Measurements from ENCODE around the gene ASGR2. TPM values are rescaled to one million over a fixed set of nuclear protein-coding genes. Genes with fewer than 3 reads are reported as not detected.
"Not testable (repeated sequence)": the region's sequence is repeated elsewhere in the genome, so short reads cannot be mapped to it uniquely, and the experiment has no call there.

Gene ASGR2, protein sequence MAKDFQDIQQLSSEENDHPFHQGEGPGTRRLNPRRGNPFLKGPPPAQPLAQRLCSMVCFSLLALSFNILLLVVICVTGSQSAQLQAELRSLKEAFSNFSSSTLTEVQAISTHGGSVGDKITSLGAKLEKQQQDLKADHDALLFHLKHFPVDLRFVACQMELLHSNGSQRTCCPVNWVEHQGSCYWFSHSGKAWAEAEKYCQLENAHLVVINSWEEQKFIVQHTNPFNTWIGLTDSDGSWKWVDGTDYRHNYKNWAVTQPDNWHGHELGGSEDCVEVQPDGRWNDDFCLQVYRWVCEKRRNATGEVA
- polyA plus RNA-seq (2012; rRNA removed), result not detected in 2 replicates
- not detected in 2 replicates for polyA plus RNA-seq (2012; cell fraction: cytosol; rRNA removed)
- not detected in 2 replicates for polyA plus RNA-seq (2012; cell fraction: nucleus; rRNA removed)

DNA sequence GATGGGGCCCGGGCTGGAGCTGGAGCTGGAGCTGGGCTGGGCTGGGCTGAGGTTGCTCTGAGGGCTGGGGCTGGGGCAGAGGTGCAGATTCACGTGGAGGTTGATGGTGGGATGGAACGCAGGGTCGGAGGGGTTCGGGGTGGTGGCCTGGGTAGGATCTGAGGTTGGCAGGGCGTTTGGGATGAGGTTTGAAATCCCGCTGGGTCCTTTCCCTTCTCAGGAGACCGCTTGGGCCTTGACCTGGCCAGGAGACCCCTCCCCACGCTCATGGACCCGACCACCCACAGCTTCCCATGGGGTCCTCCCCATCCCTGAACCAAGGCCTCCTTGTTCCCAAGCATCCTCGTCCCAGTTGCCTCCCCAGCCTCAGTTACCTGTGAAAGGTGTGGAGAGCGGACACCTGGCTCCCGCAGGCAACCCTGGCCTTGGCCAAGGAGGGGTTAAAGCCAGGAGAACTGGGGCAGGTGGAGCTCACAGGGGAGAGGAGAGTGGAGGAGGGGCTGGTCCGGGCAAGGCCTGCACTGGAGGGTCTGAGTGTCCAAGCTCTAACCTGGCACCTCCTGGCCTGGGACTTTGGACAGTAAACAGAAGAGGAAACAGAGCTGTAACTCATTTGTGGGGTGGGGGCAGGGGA, at the start of gene ASGR2:
TSS of gene ASGR2 (minus strand) at position 582 of the 634 bp plus-strand sequence. CDS start 582 bp downstream, outside the sequence.
- Histone ChIP-seq H3K9me3 (no peaks in the 10 kb centered on the region), H3K4me1 (ENCODE audit: control insufficient read depth in 1 of 2, insufficient read depth in 2 of 2, low read depth in 1 of 2, low read length in 1 of 2) (no peaks in the 10 kb centered on the region), H3K4me3 (ENCODE audit: low read depth in 2 of 2, low read length in 1 of 2) (no peak within 1 kb of the TSS), H3F3A (replicated peaks; ENCODE audit: insufficient read depth) (no peaks in the 10 kb centered on the region), H3K79me2 (ENCODE audit: insufficient read depth) (no peaks in the 10 kb centered on the region), H4K20me1 (ENCODE audit: insufficient read depth) (no peaks in the 10 kb centered on the region), H3K27ac (ENCODE audit: low read depth in 2 of 2, low read length in 1 of 2) (no peak within 1 kb of the TSS), H3K27me3 (ENCODE audit: insufficient read depth) (peaks cover 56% of the 10 kb centered on the region), H3K9me2 (no peaks in the 10 kb centered on the region), H3K4me2 (no peak within 1 kb of the TSS), H2AFZ (ENCODE audit: low read depth) (no peak within 1 kb of the TSS), H3K9ac (no peak within 1 kb of the TSS), H3K36me3 (replicated peaks in 1 of 2; ENCODE audit: control insufficient read depth in 1 of 2, insufficient read depth in 2 of 2, low read length in 1 of 2) (no peaks in the 10 kb centered on the region)
- 14% methylated on average over 12 of the region's 14 CpGs for WGBS (ENCODE audit: low lambda C conversion rate)
- TF ChIP-seq YY1 (IDR thresholded peaks at IDR 0.05; ENCODE audit: low read depth) (no peak), TEAD4 (IDR thresholded peaks at IDR 0.05; ENCODE audit: borderline replicate concordance, insufficient read depth) (no peak)
- TF ChIP-seq, protein P1, sequence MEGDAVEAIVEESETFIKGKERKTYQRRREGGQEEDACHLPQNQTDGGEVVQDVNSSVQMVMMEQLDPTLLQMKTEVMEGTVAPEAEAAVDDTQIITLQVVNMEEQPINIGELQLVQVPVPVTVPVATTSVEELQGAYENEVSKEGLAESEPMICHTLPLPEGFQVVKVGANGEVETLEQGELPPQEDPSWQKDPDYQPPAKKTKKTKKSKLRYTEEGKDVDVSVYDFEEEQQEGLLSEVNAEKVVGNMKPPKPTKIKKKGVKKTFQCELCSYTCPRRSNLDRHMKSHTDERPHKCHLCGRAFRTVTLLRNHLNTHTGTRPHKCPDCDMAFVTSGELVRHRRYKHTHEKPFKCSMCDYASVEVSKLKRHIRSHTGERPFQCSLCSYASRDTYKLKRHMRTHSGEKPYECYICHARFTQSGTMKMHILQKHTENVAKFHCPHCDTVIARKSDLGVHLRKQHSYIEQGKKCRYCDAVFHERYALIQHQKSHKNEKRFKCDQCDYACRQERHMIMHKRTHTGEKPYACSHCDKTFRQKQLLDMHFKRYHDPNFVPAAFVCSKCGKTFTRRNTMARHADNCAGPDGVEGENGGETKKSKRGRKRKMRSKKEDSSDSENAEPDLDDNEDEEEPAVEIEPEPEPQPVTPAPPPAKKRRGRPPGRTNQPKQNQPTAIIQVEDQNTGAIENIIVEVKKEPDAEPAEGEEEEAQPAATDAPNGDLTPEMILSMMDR (IDR thresholded peaks at IDR 0.05), result no peak
- ChIA-PET POLR2A (no interaction called here), CTCF (interaction anchor here (1.6 to 2.2 kb wide), 3 partner anchors 23 to 68 kb away, joined by 5 to 8 read pairs (median 8); no protein-coding TSS in a partner anchor)
- DNase-seq, result no peak

DNA sequence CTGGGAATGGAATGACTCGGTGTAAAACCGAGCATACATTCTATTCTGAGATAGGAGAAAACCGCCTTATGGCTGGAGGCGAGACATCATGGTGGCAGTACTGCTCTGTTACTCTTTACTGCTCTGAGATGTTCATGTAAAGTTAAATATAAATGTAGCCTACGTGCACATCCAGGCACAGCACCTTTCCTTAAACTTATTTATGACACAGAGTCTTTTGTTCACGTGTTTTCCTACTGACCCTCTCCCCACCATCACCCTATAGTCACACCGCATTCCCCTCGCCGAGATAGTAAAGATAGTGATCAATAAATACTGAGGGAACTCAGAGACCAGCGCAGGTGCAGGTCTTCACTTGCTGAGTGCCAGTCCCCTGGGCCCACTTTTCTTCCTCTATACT, 44.9 kb upstream of the ASGR2 start:
- H3K79me2 ChIP-seq (ENCODE audit: insufficient read depth); CTCF ChIA-PET; POLR2A ChIA-PET; H3K36me3 ChIP-seq (replicated peaks in 1 of 2; ENCODE audit: control insufficient read depth in 1 of 2, insufficient read depth in 2 of 2, low read length in 1 of 2); H3K9ac ChIP-seq; H3F3A ChIP-seq (replicated peaks; ENCODE audit: insufficient read depth); H3K27ac ChIP-seq (ENCODE audit: low read depth in 2 of 2, low read length in 1 of 2); H4K20me1 ChIP-seq (ENCODE audit: insufficient read depth); H2AFZ ChIP-seq (ENCODE audit: low read depth); H3K9me3 ChIP-seq; H3K4me2 ChIP-seq; H3K4me3 ChIP-seq (ENCODE audit: low read depth in 2 of 2, low read length in 1 of 2); H3K4me1 ChIP-seq (ENCODE audit: control insufficient read depth in 1 of 2, insufficient read depth in 2 of 2, low read depth in 1 of 2, low read length in 1 of 2); DNase-seq; H3K9me2 ChIP-seq: not testable (repeated sequence)
- H3K27me3 ChIP-seq (ENCODE audit: insufficient read depth), result peaks cover 92% of the 10 kb centered on the region
- WGBS (ENCODE audit: low lambda C conversion rate), result 16% methylated on average over 10 of the region's 10 CpGs

DNA sequence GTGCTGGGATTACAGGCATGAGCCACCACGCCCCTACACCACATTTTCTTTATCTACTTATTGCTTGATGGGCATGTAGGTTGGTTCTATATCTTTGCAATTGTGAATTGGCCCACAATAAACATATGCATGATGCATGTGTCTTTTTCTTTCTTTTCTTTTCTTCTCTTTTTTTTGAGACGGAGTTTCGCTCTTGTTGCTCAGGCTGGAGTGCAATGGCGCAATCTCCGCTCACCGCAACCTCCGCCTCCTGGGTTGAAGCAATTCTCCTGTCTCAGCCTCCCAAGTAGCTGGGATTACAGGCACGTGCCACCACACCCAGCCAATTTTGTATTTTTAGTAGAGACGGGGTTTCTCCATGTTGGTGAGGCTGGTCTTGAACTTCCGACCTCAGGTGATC, 43.8 kb upstream of the ASGR2 start:
- H2AFZ ChIP-seq (ENCODE audit: low read depth); H3K79me2 ChIP-seq (ENCODE audit: insufficient read depth); H3K4me2 ChIP-seq; DNase-seq; H4K20me1 ChIP-seq (ENCODE audit: insufficient read depth); POLR2A ChIA-PET; H3K4me3 ChIP-seq (ENCODE audit: low read depth in 2 of 2, low read length in 1 of 2); H3K4me1 ChIP-seq (ENCODE audit: control insufficient read depth in 1 of 2, insufficient read depth in 2 of 2, low read depth in 1 of 2, low read length in 1 of 2); H3F3A ChIP-seq (replicated peaks; ENCODE audit: insufficient read depth); H3K9ac ChIP-seq; H3K36me3 ChIP-seq (replicated peaks in 1 of 2; ENCODE audit: control insufficient read depth in 1 of 2, insufficient read depth in 2 of 2, low read length in 1 of 2); H3K9me2 ChIP-seq; H3K27ac ChIP-seq (ENCODE audit: low read depth in 2 of 2, low read length in 1 of 2); H3K9me3 ChIP-seq: not testable (repeated sequence)
- CTCF ChIA-PET, result interaction anchor here (0.8 to 2.5 kb wide), 2 partner anchors 17 to 106 kb away, joined by 3 to 11 read pairs; no protein-coding TSS in a partner anchor
- 51% methylated on average over 10 of the region's 10 CpGs for WGBS (ENCODE audit: low lambda C conversion rate)
- peaks cover 91% of the 10 kb centered on the region for H3K27me3 ChIP-seq (ENCODE audit: insufficient read depth)

Data from SK-N-SH (cell line).